ENCODE results near the gene PTX4.

Gene PTX4

GRCh38 chr16:1488619-1489018 lies at the start of gene PTX4:
Gene PTX4 (minus strand): TSS chr16:1488944. CDS start chr16:1488909, 35 bp downstream.
- no peak for TF ChIP-seq CTCF (IDR thresholded peaks at IDR 0.05)

GRCh38 chr16:1537763-1538289 lies 49.1 kb upstream of the PTX4 start:
- TF ChIP-seq CTCF (IDR thresholded peaks at IDR 0.05), result no peak

GRCh38 chr16:1537138-1537577 lies 48.4 kb upstream of the PTX4 start:
- TF ChIP-seq CTCF (IDR thresholded peaks at IDR 0.05), result no peak

- no peak for TF ChIP-seq CTCF (IDR thresholded peaks at IDR 0.05)
Observed at GRCh38 chr16:1536601-1537000, 47.9 kb upstream of the PTX4 start.

GRCh38 chr16:1535391-1536291 lies 46.9 kb upstream of the PTX4 start:
- no peak for TF ChIP-seq CTCF (IDR thresholded peaks at IDR 0.05)

GRCh38 chr16:1534021-1535020 lies 45.6 kb upstream of the PTX4 start:
- no peak for TF ChIP-seq CTCF (IDR thresholded peaks at IDR 0.05)

- TF ChIP-seq CTCF (IDR thresholded peaks at IDR 0.05), result no peak
Observed at GRCh38 chr16:1533443-1533951, 44.8 kb upstream of the PTX4 start, which contains the start of gene TMEM204. Gene TMEM204 (plus strand): TSS chr16:1533666. CDS start chr16:1534276, 610 bp downstream.
